Activated CD4-positive, CD25-positive, alpha-beta regulatory T cell treated with anti-CD3 and anti-CD28 coated beads, Interleukin-2, amount 50 U/mL, for 24 hours (primary cell): ENCODE results near the gene SEC31A.
"Not testable (repeated sequence)": the region's sequence is repeated elsewhere in the genome, so short reads cannot be mapped to it uniquely, and the experiment has no call there.

Experiments used
- ATAC-seq, 2 donors: fragments of 150-1000 bp; cut with Tn5 transposase; one replicate each; pipeline ENCODE4 v1.10.0; 2021; ENCODE audit warnings: mild to moderate bottlenecking in 1 of 2, moderate library complexity in 1 of 2

The SEC31A gene

GRCh38 chr4:82890901-82891706 lies at the start of gene SEC31A:
Gene SEC31A, minus strand, starts transcription at chr4:82891153. Its CDS starts 9,217 bp downstream, at chr4:82881936.
- ATAC-seq: peak; percentile 96

- no peak for ATAC-seq
Observed at GRCh38 chr4:82939414-82939813, 48.5 kb upstream of the SEC31A start.

- no peak for ATAC-seq
Observed at GRCh38 chr4:82934441-82934840, 43.5 kb upstream of the SEC31A start.

- no peak for ATAC-seq
Observed at GRCh38 chr4:82930848-82931755, 40.1 kb upstream of the SEC31A start.

- ATAC-seq: no peak
Observed at GRCh38 chr4:82921795-82922194, 30.8 kb upstream of the SEC31A start.

- ATAC-seq: no peak
Observed at GRCh38 chr4:82919386-82919785, 28.4 kb upstream of the SEC31A start.

GRCh38 chr4:82918091-82918490 lies 27.1 kb upstream of the SEC31A start:
- ATAC-seq: no peak

GRCh38 chr4:82913968-82914367 lies 23.0 kb upstream of the SEC31A start:
- not testable (repeated sequence) for ATAC-seq

GRCh38 chr4:82913305-82913704 lies 22.4 kb upstream of the SEC31A start:
- no peak for ATAC-seq

GRCh38 chr4:82909326-82909725 lies 18.4 kb upstream of the SEC31A start:
- ATAC-seq: no peak

- no peak for ATAC-seq
Observed at GRCh38 chr4:82906469-82906868, 15.5 kb upstream of the SEC31A start.

GRCh38 chr4:82905205-82905604 lies 14.3 kb upstream of the SEC31A start:
- ATAC-seq: peak; percentile 51 to 56

GRCh38 chr4:82903737-82904136 lies 12.8 kb upstream of the SEC31A start:
- no peak for ATAC-seq

GRCh38 chr4:82901183-82901718 lies 10.3 kb upstream of the SEC31A start:
- no peak for ATAC-seq

- ATAC-seq: peak; percentile 91 to 95
Observed at GRCh38 chr4:82900411-82901182, 9.6 kb upstream of the SEC31A start, which contains the start of gene THAP9. Gene THAP9, plus strand, starts transcription at chr4:82900735. Its CDS starts 68 bp downstream, at chr4:82900803.

GRCh38 chr4:82900066-82900410 lies 9.1 kb upstream of the SEC31A start:
- ATAC-seq: no peak

GRCh38 chr4:82899374-82900065 lies 8.6 kb upstream of the SEC31A start:
- ATAC-seq: no peak

- ATAC-seq: no peak
Observed at GRCh38 chr4:82898322-82899243, 7.6 kb upstream of the SEC31A start.

GRCh38 chr4:82896755-82897154 lies 5.8 kb upstream of the SEC31A start:
- ATAC-seq: no peak

GRCh38 chr4:82893942-82894341 lies 3.0 kb upstream of the SEC31A start:
- ATAC-seq: no peak

GRCh38 chr4:82892467-82892802 lies 1.5 kb upstream of the SEC31A start:
- no peak for ATAC-seq
